HL-60 (cell line): ENCODE measurements around the gene ANKRD35.

ENCODE experiments used
- DNase-seq, 2 experiments: peaks; one replicate each; pipeline ENCODE4 v3.0.0-alpha.2; 2010 to 2020; ENCODE audit warnings: low read depth in 1 of 2, low spot score in 1 of 2
- H3K27ac ChIP-seq: fragments of 250-450 bp; sonication (Bioruptor Pico); replicated peaks from 2 replicates; pipeline ENCODE4 v1.5.1; 2020; ENCODE audit warnings: mild to moderate bottlenecking, moderate library complexity
- H3K27me3 ChIP-seq: fragments of 250-450 bp; sonication (Bioruptor Pico); 2 replicates; pipeline ENCODE4 v1.5.1; 2021; ENCODE audit warnings: mild to moderate bottlenecking, moderate library complexity; ENCODE audit not compliant: insufficient read depth, poor library complexity, severe bottlenecking
- H3K4me3 ChIP-seq: replicated peaks from 2 replicates; pipeline ENCODE4 v1.5.1; 2011; ENCODE audit warnings: mild to moderate bottlenecking, control low read depth, low read length; ENCODE audit not compliant: insufficient read depth
- GABPA ChIP-seq: IDR thresholded peaks from 2 replicates; pipeline ENCODE4 v1.6.1; 2012; ENCODE audit warnings: low read depth
- POLR2AphosphoS5 ChIP-seq: IDR thresholded peaks from 2 replicates; pipeline ENCODE4 v1.6.1; 2012; ENCODE audit warnings: low read depth
- SPI1 ChIP-seq: IDR thresholded peaks from 2 replicates; pipeline ENCODE4 v1.6.1; 2012; ENCODE audit warnings: low read depth, mild to moderate bottlenecking, borderline replicate concordance
- TF ChIP-seq, protein P1 (sequence below): IDR thresholded peaks from one replicate; pipeline ENCODE4 v1.5.1; 2011; ENCODE audit warnings: low read length, control low read depth, inconsistent platforms; ENCODE audit not compliant: insufficient read depth
- TF ChIP-seq, protein P2 (sequence below): IDR thresholded peaks from 2 replicates; pipeline ENCODE4 v1.6.1; 2012; ENCODE audit warnings: low read depth; ENCODE audit not compliant: insufficient replicate concordance

ANKRD35 gene

DNA sequence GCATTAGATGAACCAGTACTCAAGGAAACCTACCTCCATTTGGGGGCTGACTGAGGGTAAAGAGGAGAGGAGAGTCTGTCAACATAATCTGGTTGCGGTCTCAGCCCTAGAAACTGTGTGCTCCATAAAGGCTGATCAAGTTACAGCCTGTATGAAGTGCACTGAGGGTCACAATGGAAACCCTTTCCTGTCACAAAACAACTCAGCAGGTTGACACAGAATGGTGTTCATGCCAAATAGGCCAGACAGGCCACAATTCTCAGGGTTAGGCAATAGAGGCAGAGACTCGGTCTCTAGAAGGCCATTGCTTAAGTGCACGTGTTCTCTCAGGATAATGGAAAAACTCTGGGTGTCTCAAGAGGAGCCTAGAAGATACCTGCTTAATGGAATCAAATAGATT, 4.1 kb upstream of the ANKRD35 start:
- TF ChIP-seq, protein P1, sequence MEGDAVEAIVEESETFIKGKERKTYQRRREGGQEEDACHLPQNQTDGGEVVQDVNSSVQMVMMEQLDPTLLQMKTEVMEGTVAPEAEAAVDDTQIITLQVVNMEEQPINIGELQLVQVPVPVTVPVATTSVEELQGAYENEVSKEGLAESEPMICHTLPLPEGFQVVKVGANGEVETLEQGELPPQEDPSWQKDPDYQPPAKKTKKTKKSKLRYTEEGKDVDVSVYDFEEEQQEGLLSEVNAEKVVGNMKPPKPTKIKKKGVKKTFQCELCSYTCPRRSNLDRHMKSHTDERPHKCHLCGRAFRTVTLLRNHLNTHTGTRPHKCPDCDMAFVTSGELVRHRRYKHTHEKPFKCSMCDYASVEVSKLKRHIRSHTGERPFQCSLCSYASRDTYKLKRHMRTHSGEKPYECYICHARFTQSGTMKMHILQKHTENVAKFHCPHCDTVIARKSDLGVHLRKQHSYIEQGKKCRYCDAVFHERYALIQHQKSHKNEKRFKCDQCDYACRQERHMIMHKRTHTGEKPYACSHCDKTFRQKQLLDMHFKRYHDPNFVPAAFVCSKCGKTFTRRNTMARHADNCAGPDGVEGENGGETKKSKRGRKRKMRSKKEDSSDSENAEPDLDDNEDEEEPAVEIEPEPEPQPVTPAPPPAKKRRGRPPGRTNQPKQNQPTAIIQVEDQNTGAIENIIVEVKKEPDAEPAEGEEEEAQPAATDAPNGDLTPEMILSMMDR, result no peak
- no peak for TF ChIP-seq SPI1
- no peak for TF ChIP-seq GABPA
- TF ChIP-seq, protein P2, sequence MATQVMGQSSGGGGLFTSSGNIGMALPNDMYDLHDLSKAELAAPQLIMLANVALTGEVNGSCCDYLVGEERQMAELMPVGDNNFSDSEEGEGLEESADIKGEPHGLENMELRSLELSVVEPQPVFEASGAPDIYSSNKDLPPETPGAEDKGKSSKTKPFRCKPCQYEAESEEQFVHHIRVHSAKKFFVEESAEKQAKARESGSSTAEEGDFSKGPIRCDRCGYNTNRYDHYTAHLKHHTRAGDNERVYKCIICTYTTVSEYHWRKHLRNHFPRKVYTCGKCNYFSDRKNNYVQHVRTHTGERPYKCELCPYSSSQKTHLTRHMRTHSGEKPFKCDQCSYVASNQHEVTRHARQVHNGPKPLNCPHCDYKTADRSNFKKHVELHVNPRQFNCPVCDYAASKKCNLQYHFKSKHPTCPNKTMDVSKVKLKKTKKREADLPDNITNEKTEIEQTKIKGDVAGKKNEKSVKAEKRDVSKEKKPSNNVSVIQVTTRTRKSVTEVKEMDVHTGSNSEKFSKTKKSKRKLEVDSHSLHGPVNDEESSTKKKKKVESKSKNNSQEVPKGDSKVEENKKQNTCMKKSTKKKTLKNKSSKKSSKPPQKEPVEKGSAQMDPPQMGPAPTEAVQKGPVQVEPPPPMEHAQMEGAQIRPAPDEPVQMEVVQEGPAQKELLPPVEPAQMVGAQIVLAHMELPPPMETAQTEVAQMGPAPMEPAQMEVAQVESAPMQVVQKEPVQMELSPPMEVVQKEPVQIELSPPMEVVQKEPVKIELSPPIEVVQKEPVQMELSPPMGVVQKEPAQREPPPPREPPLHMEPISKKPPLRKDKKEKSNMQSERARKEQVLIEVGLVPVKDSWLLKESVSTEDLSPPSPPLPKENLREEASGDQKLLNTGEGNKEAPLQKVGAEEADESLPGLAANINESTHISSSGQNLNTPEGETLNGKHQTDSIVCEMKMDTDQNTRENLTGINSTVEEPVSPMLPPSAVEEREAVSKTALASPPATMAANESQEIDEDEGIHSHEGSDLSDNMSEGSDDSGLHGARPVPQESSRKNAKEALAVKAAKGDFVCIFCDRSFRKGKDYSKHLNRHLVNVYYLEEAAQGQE, result no peak
- TF ChIP-seq POLR2AphosphoS5, result no peak
- Histone ChIP-seq H3K27ac (no peak overlapping the region), H3K4me3 (no peak overlapping the region), H3K27me3 (peaks cover 6% of the 10 kb centered on the region)
- DNase-seq, result no peak

DNA sequence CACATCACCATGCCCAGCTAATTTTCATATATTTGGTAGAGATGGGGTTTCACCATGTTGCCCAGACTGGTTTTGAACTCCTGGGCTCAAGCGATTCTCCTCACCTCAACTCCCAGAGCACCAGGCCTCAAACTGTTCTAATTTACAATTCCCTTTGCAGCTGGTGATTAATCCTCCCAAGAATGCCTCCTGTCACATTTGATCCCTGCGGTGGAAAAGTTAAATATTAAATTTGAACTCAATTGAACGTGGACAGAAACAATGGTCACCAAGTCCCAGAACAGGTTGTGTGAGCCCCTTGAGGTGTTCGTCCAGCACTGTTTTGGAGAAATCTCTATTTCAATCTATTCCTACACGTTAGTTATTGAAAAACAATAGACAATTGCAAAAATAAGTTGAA, 2.0 kb upstream of the ANKRD35 start:
- peaks cover 6% of the 10 kb centered on the region for H3K27me3 ChIP-seq
- TF ChIP-seq SPI1 (no peak), GABPA (no peak), POLR2AphosphoS5 (no peak)
- TF ChIP-seq, protein P2, result no peak
- TF ChIP-seq, protein P1, result no peak
- no peak overlapping the region for H3K27ac ChIP-seq
- H3K4me3 ChIP-seq, result no peak overlapping the region
- no peak for DNase-seq

DNA sequence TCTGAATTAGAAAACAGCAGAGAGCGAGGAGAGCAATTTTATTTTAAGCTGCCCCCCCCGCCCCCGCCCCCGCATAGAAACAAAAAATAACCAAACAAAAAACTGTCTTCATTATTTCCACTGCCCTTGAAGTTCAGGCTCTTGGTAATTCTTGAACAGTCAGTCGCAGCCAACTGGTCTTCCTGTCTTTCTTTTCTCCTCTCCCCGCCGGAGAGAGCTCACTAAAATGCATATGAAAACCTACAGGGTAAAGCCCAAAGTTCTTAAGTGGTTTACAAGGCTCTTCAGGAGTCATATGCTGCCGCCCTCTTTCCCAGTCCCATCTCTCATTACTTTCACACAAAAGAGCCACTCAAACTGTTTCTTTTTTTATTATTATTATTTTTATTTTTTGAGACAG, 1.1 kb upstream of the ANKRD35 start:
- Histone ChIP-seq H3K27me3 (peaks cover 6% of the 10 kb centered on the region), H3K4me3 (no peak overlapping the region), H3K27ac (no peak overlapping the region)
- no peak for TF ChIP-seq SPI1
- TF ChIP-seq, protein P2, result no peak
- TF ChIP-seq, protein P1, result no peak
- TF ChIP-seq POLR2AphosphoS5, result no peak
- no peak for DNase-seq
